ENCODE measurements around the gene CEP112. TPM values are rescaled to one million over a fixed set of nuclear protein-coding genes. Genes with fewer than 3 reads are reported as not detected.

Gene CEP112
- total and polyA plus RNA-seq, 9 of the 15 experiments (the other 6 are each of a cell fraction or from before 2014, with no cell fraction given) = 0.84 TPM; not detected in 8

DNA sequence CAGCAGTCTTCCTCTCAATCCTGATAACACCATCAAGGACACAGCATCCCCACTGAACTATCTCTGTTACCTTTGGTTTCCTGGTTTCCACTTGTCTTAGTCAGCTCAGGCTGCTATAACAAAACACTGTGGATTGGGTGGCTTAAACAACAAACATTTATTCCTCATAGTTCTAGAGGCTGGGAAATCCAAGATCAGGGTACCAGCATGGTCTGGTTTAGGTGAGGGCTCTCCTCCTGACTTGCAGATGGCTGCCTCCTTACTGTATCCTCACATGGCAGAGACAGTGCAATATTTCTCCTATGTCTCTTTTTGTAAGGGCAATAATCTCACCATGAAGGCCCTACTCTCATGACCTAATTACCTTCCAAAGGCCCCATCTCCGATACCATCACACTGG lies 527.2 kb downstream of the CEP112 start:
- no peak overlapping the region for H3K4me3 ChIP-seq
- H3K9me1 ChIP-seq (ENCODE audit: control insufficient read depth, insufficient read depth, low read length) = no peaks in the 10 kb centered on the region
- H3K27ac ChIP-seq (ENCODE audit: extremely low read depth, low read depth, low read length) = no peak overlapping the region
- no peak overlapping the region for H3K4me2 ChIP-seq (ENCODE audit: insufficient read depth, low read length)
- H3K79me2 ChIP-seq (ENCODE audit: control insufficient read depth, insufficient read depth, low read length) = no peaks in the 10 kb centered on the region
- no peaks in the 10 kb centered on the region for H3K9me3 ChIP-seq (replicated peaks; ENCODE audit: control insufficient read depth, insufficient read depth, low read depth, low read length)
- H4K20me1 ChIP-seq (replicated peaks; ENCODE audit: control insufficient read depth, insufficient read depth, low read length) = no peaks in the 10 kb centered on the region
- DNase-seq (ENCODE audit: extremely low read depth in 1 of 4, low spot score in 3 of 4) (no peak), ATAC-seq (no peak), FAIRE-seq (no peak)
- WGBS (ENCODE audit: insufficient coverage, low coverage, missing lambda C conversion rate) = 7% methylated on average over 1 of the region's 1 CpG
- H3K27me3 ChIP-seq (ENCODE audit: control insufficient read depth in 2 of 2, insufficient read depth in 2 of 2, low read length in 2 of 2) = no peaks in the 10 kb centered on the region; a peak in 1 of 5 replicates
- ChIA-PET POLR2A (interaction anchor here (0.7 kb wide), 1 partner anchor 363 kb away, joined by 4 read pairs; no protein-coding TSS in a partner anchor), CTCF (ENCODE audit: low intra/inter-chr PET ratio) (no interaction called here)
- in situ Hi-C loops (cut with MboI) (no loop called here), intact Hi-C loops (cut with micrococcal nuclease) (no loop called here)
- TF ChIP-seq ZNF212 (CRISPR knock-in tag; IDR thresholded peaks at IDR 0.05) = no peak
- no peak for TF ChIP-seq SMARCE1 (IDR thresholded peaks at IDR 0.05)
- no peak for TF ChIP-seq ARID2 (IDR thresholded peaks at IDR 0.05)
- TF ChIP-seq, protein P1, sequence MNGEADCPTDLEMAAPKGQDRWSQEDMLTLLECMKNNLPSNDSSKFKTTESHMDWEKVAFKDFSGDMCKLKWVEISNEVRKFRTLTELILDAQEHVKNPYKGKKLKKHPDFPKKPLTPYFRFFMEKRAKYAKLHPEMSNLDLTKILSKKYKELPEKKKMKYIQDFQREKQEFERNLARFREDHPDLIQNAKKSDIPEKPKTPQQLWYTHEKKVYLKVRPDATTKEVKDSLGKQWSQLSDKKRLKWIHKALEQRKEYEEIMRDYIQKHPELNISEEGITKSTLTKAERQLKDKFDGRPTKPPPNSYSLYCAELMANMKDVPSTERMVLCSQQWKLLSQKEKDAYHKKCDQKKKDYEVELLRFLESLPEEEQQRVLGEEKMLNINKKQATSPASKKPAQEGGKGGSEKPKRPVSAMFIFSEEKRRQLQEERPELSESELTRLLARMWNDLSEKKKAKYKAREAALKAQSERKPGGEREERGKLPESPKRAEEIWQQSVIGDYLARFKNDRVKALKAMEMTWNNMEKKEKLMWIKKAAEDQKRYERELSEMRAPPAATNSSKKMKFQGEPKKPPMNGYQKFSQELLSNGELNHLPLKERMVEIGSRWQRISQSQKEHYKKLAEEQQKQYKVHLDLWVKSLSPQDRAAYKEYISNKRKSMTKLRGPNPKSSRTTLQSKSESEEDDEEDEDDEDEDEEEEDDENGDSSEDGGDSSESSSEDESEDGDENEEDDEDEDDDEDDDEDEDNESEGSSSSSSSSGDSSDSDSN (IDR thresholded peaks at IDR 0.05; ENCODE audit: borderline replicate concordance in 1 of 2, low read depth in 2 of 2, low read length in 2 of 2) = no peak
- no peak for TF ChIP-seq ZNF12 (CRISPR knock-in tag; IDR thresholded peaks at IDR 0.05)
- TF ChIP-seq CHD2 (IDR thresholded peaks at IDR 0.05; ENCODE audit: low read depth, low read length) = no peak
- no peak for TF ChIP-seq LCOR (CRISPR knock-in tag; IDR thresholded peaks at IDR 0.05)
- no peak for TF ChIP-seq ZNF408 (CRISPR knock-in tag; IDR thresholded peaks at IDR 0.05; ENCODE audit: low read depth)
- no peak for TF ChIP-seq HNRNPK (IDR thresholded peaks at IDR 0.05; ENCODE audit: low read depth, low read length, poor library complexity, severe bottlenecking)
- TF ChIP-seq ZNF764 (CRISPR knock-in tag; IDR thresholded peaks at IDR 0.05; ENCODE audit: low read depth) = no peak
- no peak for TF ChIP-seq POLR3A (IDR thresholded peaks at IDR 0.05; ENCODE audit: borderline replicate concordance, extremely low read depth, insufficient read depth, insufficient read length)
- no peak for TF ChIP-seq NRF1 (conservative IDR thresholded peaks at IDR 0.05 in 1 of 2, IDR thresholded peaks at IDR 0.05 in 1 of 2)
- no peak for TF ChIP-seq HSF4 (CRISPR knock-in tag; IDR thresholded peaks at IDR 0.05; ENCODE audit: borderline replicate concordance)
- no peak for TF ChIP-seq BRF1 (IDR thresholded peaks at IDR 0.05; ENCODE audit: borderline replicate concordance, extremely low read depth, insufficient read length)
- TF ChIP-seq SMAD1 (IDR thresholded peaks at IDR 0.05; ENCODE audit: low read depth, low read length, partially characterized antibody) = no peak
- TF ChIP-seq ZNF217 (CRISPR knock-in tag; IDR thresholded peaks at IDR 0.05) = no peak
- no peak for TF ChIP-seq CBX8 (IDR thresholded peaks at IDR 0.05; ENCODE audit: borderline replicate concordance, extremely low read depth, low read depth, low read length, poor library complexity, severe bottlenecking)
- BruUV-seq (replicated peaks) = no TSS peak
- no peak overlapping the region for H3K9ac ChIP-seq (ENCODE audit: insufficient read depth in 1 of 2, low read depth in 2 of 2, low read length in 2 of 2)
- peaks cover 0 to 7% of the 10 kb centered on the region in 2 experiments; a peak in 2 of 5 replicates for H3K4me1 ChIP-seq (replicated peaks in 1 of 2; ENCODE audit: control insufficient read depth in 2 of 2, insufficient read depth in 2 of 2, low read length in 2 of 2)
- H3K36me3 ChIP-seq (ENCODE audit: control insufficient read depth, insufficient read depth, low read length) = no peaks in the 10 kb centered on the region
- H2AFZ ChIP-seq (ENCODE audit: low read depth, low read length) = no peak overlapping the region
